Tibial nerve (tissue), 4 donors: ENCODE results near the gene TTC22. TPM values are rescaled to one million over a fixed set of nuclear protein-coding genes. Genes with fewer than 3 reads are reported as not detected.

ENCODE experiments used
- DNase-seq, 2 donors: peaks; one replicate each; pipeline ENCODE4 v3.0.0-alpha.2; 2019; ENCODE audit warnings: low spot score in 2 of 2
- H3K27ac ChIP-seq, 4 donors: fragments of 200-600 bp; sonication (generic) in 3 of 4; one replicate each; pipeline ENCODE4 v1.5.1; 2017 to 2019; ENCODE audit warnings: mild to moderate bottlenecking in 1 of 4
- H3K27me3 ChIP-seq, 2 donors: fragments of 200-600 bp; sonication (generic) in 1 of 2; one replicate each; pipeline versions ENCODE4 v1.5.1 to v1.6.0; 2017 to 2019
- H3K36me3 ChIP-seq, 3 donors: fragments of 200-600 bp; sonication (generic); one replicate each; pipeline ENCODE4 v1.5.1; 2018 to 2019
- H3K4me1 ChIP-seq, 4 donors: fragments of 200-600 bp; sonication (generic) in 3 of 4; one replicate each; pipeline ENCODE4 v1.5.1; 2017 to 2019
- H3K4me3 ChIP-seq, 4 donors: fragments of 200-600 bp; sonication (generic) in 3 of 4; one replicate each; pipeline ENCODE4 v1.5.1; 2017 to 2019; ENCODE audit warnings: mild to moderate bottlenecking in 1 of 4, moderate library complexity in 1 of 4
- H3K9me3 ChIP-seq, 4 donors: fragments of 200-600 bp; sonication (generic) in 3 of 4; one replicate each; pipeline ENCODE4 v1.5.1; 2017 to 2019
- CTCF ChIP-seq, 5 experiments: fragments of 200-600 bp in 3 of 5; fragments of 450-650 bp in 2 of 5; sonication (generic) in 3 of 5; IDR thresholded peaks; one replicate each; pipeline ENCODE4 v1.5.1; 2016 to 2019; ENCODE audit warnings: antibody characterized with exemption in 5 of 5, mild to moderate bottlenecking in 3 of 5, moderate library complexity in 2 of 5
- EP300 ChIP-seq, 2 donors: sonication (generic); formaldehyde crosslinking; IDR thresholded peaks; one replicate each; pipeline ENCODE4 v1.6.1; 2017; ENCODE audit warnings: antibody characterized with exemption in 2 of 2, mild to moderate bottlenecking in 1 of 2
- POLR2A ChIP-seq, 2 donors: fragments of 450-650 bp; IDR thresholded peaks; one replicate each; pipeline ENCODE4 v1.6.1; 2017; ENCODE audit warnings: antibody characterized with exemption in 2 of 2, mild to moderate bottlenecking in 2 of 2, moderate library complexity in 2 of 2
- WGBS, 2 donors: methylation state at CpG; one replicate each; pipeline ENCODE4 v1.1.5; 2018; 5-methylcytosine and 5-hydroxymethylcytosine counted together
- total RNA-seq, 4 donors: library from RNA; depleted of rRNA; stranded (reverse); fragments of >200 nt; gene quantifications; one replicate each; pipeline ENCODE4 v1.1.0, GENCODE V29; 2016

The TTC22 gene
- total RNA-seq, 4 donors from 2014 or later, result not detected

- 82 to 92% methylated on average over 3 of the region's 3 CpGs for WGBS, 2 donors
- Histone ChIP-seq H3K36me3 (peaks cover 0 to 61% (median 11%) of the 10 kb centered on the region in 3 donors), H3K4me3 (no peak overlapping the region), H3K4me1 (no peaks in the 10 kb centered on the region), H3K27me3 (no peaks in the 10 kb centered on the region), H3K27ac (no peak overlapping the region), H3K9me3 (no peaks in the 10 kb centered on the region)
- no peak for DNase-seq
- TF ChIP-seq CTCF (IDR thresholded peaks at IDR 0.05) (no peak), POLR2A (IDR thresholded peaks at IDR 0.05) (no peak)
These were observed 56.4 kb downstream of the TTC22 start for GRCh38 chr1:54744696-54745095.

GRCh38 chr1:54743416-54744226, 57.5 kb downstream of the TTC22 start:
- no peaks in the 10 kb centered on the region for H3K4me1 ChIP-seq
- TF ChIP-seq POLR2A (IDR thresholded peaks at IDR 0.05), result no peak
- no peak for TF ChIP-seq EP300 (IDR thresholded peaks at IDR 0.05)
- TF ChIP-seq CTCF (IDR thresholded peaks at IDR 0.05), result no peak
- DNase-seq, result no peak
- no peaks in the 10 kb centered on the region for H3K27me3 ChIP-seq
- no peak overlapping the region for H3K27ac ChIP-seq
- 61 to 71% methylated on average over 12 of the region's 12 CpGs for WGBS, 2 donors
- no peaks in the 10 kb centered on the region for H3K9me3 ChIP-seq
- H3K4me3 ChIP-seq, result no peak overlapping the region
- peaks cover 0 to 72% (median 11%) of the 10 kb centered on the region in 3 donors for H3K36me3 ChIP-seq

- no peak for TF ChIP-seq EP300 (IDR thresholded peaks at IDR 0.05)
- no peaks in the 10 kb centered on the region for H3K27me3 ChIP-seq
- no peak for DNase-seq
- no peaks in the 10 kb centered on the region for H3K9me3 ChIP-seq
- no peaks in the 10 kb centered on the region for H3K4me1 ChIP-seq
- no peak overlapping the region for H3K27ac ChIP-seq
- no peak overlapping the region for H3K4me3 ChIP-seq
- 71 to 79% methylated on average over 4 of the region's 4 CpGs for WGBS, 2 donors
- peaks cover 0 to 85% (median 15%) of the 10 kb centered on the region in 3 donors for H3K36me3 ChIP-seq
These were observed 58.8 kb downstream of the TTC22 start for GRCh38 chr1:54742282-54742681.

- 83 to 92% methylated on average over 4 of the region's 4 CpGs for WGBS, 2 donors
- Histone ChIP-seq H3K27ac (no peak overlapping the region), H3K36me3 (peaks cover 2 to 93% (median 21%) of the 10 kb centered on the region in 3 donors), H3K4me3 (no peak overlapping the region), H3K4me1 (no peaks in the 10 kb centered on the region), H3K9me3 (no peaks in the 10 kb centered on the region), H3K27me3 (no peaks in the 10 kb centered on the region)
- no peak for DNase-seq
- no peak for TF ChIP-seq EP300 (IDR thresholded peaks at IDR 0.05)
- TF ChIP-seq POLR2A (IDR thresholded peaks at IDR 0.05), result no peak
- TF ChIP-seq CTCF (IDR thresholded peaks at IDR 0.05), result no peak
These were observed 59.6 kb downstream of the TTC22 start for GRCh38 chr1:54741531-54741930.

GRCh38 chr1:54738244-54738643, 62.9 kb downstream of the TTC22 start:
- DNase-seq, result no peak
- Histone ChIP-seq H3K36me3 (peaks cover 2 to 98% (median 21%) of the 10 kb centered on the region in 3 donors), H3K9me3 (no peaks in the 10 kb centered on the region), H3K4me3 (no peak overlapping the region), H3K27ac (no peak overlapping the region), H3K27me3 (no peaks in the 10 kb centered on the region), H3K4me1 (no peaks in the 10 kb centered on the region)
- WGBS, 2 donors, result 88 to 92% methylated on average over 5 to 6 of the region's 6 CpGs
- TF ChIP-seq POLR2A (IDR thresholded peaks at IDR 0.05), result no peak
- TF ChIP-seq EP300 (IDR thresholded peaks at IDR 0.05), result no peak
- no peak for TF ChIP-seq CTCF (IDR thresholded peaks at IDR 0.05)
